K562 (cell line): ENCODE measurements around the gene LRRC43. TPM values are rescaled to one million over a fixed set of nuclear protein-coding genes. Genes with fewer than 3 reads are reported as not detected.

Experiments
- E2F8 ChIP-seq: fragments of 450-650 bp; IDR thresholded peaks from 2 replicates; pipeline ENCODE4 v1.7.1; 2018; ENCODE audit warnings: mild to moderate bottlenecking, low read depth; ENCODE audit not compliant: partially characterized antibody
- ETV6 ChIP-seq, 3 experiments: fragments of 150-350 bp in 1 of 3; sonication (generic) in 1 of 3; formaldehyde crosslinking in 1 of 3; IDR thresholded peaks; 2 replicates each; pipeline versions ENCODE4 v1.6.1 to v1.8.0; 2014 to 2022; ENCODE audit warnings: borderline replicate concordance in 2 of 3, low read depth in 2 of 3, antibody characterized with exemption in 1 of 3, low read length in 1 of 3, mild to moderate bottlenecking in 1 of 3, missing genetic modification reagents in 1 of 3
- FOXK1 ChIP-seq: sonication (generic); formaldehyde crosslinking; IDR thresholded peaks from 2 replicates; pipeline ENCODE4 v1.8.0; 2022; ENCODE audit warnings: missing genetic modification reagents, mild to moderate bottlenecking, borderline replicate concordance
- RCOR1 ChIP-seq, 2 experiments: IDR thresholded peaks; 2 replicates each; pipeline ENCODE4 v1.6.1; 2012; ENCODE audit warnings: low read depth in 2 of 2, low read length in 2 of 2, borderline replicate concordance in 1 of 2, improper control_type of control experiment in 1 of 2
- SRF ChIP-seq, 2 experiments: fragments of 250-450, 450-650 bp in 1 of 2; sonication (Bioruptor Pico) in 1 of 2; sonication (generic) in 1 of 2; formaldehyde crosslinking; IDR thresholded peaks; 2 replicates each; pipeline versions ENCODE4 v1.5.0 to v1.5.1; 2020 to 2022; ENCODE audit warnings: mild to moderate bottlenecking in 1 of 2, missing genetic modification reagents in 1 of 2
- ZBTB34 ChIP-seq: fragments of 250-450 bp; sonication (Bioruptor Pico); IDR thresholded peaks from 2 replicates; pipeline ENCODE4 v1.8.0; 2021; ENCODE audit warnings: mild to moderate bottlenecking, moderate library complexity
- ZNF282 ChIP-seq: sonication (generic); formaldehyde crosslinking; IDR thresholded peaks from 2 replicates; pipeline ENCODE4 v1.8.1; 2023; ENCODE audit warnings: missing genetic modification reagents
- polyA plus RNA-seq, 8 experiments: library from polyadenylated mRNA; depleted of rRNA in 4 of 8; stranded (reverse) in 5 of 8; unstranded in 3 of 8; fragments of >200 nt; fragmentation: Nextera tagmentation in 2 of 8; fragmentation: Illumina TruSeq in 1 of 8; extraction: Ambion mirVana in 2 of 8; extraction: Trizol in 1 of 8; gene quantifications; 2 replicates each; pipeline versions ENCODE4 v1.2.1 to v1.2.3, GENCODE V29; 2011 to 2014; ENCODE audit warnings: inconsistent platforms in 1 of 8, missing spikeins in 1 of 8
- total RNA-seq, 7 experiments: library from RNA; depleted of rRNA in 6 of 7; stranded (reverse); fragments of >200 nt in 6 of 7; fragmentation: Illumina TruSeq in 2 of 7; extraction: Trizol in 2 of 7; gene quantifications; 2 replicates each; pipeline versions ENCODE4 v1.2.1 to v1.2.3, GENCODE V29; 2011 to 2021; ENCODE audit warnings: low replicate concordance in 1 of 7

The LRRC43 gene
- total and polyA plus RNA-seq, 9 of the 15 experiments (the other 6 are each of a cell fraction or from before 2014, with no cell fraction given): 0.19 TPM; not detected in 8

- TF ChIP-seq ZBTB34 (CRISPR knock-in tag) (no peak), ZNF282 (CRISPR knock-in tag) (no peak), E2F8 (no peak), SRF (CRISPR knock-in tag; IDR thresholded peaks at IDR 0.05) (no peak), FOXK1 (CRISPR knock-in tag) (no peak), ETV6 (IDR thresholded peaks at IDR 0.05; ENCODE audit: borderline replicate concordance in 1 of 2, low read depth in 2 of 2, low read length in 1 of 2) (no peak), ETV6 (CRISPR knock-in tag; IDR thresholded peaks at IDR 0.05; ENCODE audit: borderline replicate concordance) (no peak), RCOR1 (IDR thresholded peaks at IDR 0.05; ENCODE audit: borderline replicate concordance in 1 of 2, low read depth in 2 of 2, low read length in 2 of 2) (no peak)
Measured at GRCh38 chr12:122139941-122140340, 43.0 kb upstream of the LRRC43 start (continued).
